ENCODE measurements around the gene PRKAG2.

DNA sequence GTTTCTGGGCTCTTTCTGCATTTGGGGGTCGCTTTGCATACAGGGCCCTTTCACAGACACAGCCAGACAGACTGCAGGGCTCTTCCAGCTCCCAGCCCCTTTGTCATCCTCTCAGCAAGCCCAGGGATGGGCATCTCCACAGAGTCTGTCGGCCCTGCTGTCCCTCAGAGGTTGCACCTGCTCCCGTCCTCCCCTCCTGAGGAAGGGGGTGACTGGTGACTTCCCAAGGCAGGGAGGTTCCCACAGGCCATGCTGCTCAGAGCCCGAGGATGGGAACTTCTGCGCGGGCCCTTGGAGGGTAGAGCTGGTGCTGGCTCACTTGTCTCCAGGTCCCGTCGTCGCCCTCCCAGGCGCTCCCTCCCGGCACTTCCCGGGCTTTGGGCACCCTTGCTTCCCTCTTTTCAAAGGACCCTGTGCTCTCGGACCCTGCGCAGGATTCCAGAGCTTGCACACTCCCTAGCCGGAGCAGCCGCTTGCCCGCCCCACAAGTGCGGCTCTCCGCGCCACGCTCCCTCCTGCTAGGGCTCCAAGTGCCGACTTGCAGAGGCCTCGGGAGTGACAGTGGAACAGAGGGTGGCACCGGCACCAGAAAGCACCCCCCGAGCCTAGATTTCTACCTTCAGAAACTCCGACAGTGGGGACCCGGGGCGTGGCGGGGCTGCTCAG is 152.5 kb downstream of the PRKAG2 start:
- TF ChIP-seq, protein P1, sequence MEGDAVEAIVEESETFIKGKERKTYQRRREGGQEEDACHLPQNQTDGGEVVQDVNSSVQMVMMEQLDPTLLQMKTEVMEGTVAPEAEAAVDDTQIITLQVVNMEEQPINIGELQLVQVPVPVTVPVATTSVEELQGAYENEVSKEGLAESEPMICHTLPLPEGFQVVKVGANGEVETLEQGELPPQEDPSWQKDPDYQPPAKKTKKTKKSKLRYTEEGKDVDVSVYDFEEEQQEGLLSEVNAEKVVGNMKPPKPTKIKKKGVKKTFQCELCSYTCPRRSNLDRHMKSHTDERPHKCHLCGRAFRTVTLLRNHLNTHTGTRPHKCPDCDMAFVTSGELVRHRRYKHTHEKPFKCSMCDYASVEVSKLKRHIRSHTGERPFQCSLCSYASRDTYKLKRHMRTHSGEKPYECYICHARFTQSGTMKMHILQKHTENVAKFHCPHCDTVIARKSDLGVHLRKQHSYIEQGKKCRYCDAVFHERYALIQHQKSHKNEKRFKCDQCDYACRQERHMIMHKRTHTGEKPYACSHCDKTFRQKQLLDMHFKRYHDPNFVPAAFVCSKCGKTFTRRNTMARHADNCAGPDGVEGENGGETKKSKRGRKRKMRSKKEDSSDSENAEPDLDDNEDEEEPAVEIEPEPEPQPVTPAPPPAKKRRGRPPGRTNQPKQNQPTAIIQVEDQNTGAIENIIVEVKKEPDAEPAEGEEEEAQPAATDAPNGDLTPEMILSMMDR (IDR thresholded peaks at IDR 0.05; ENCODE audit: insufficient read depth, low read length, poor library complexity, severe bottlenecking): no peak
- TF ChIP-seq EZH2phosphoT487 (conservative IDR thresholded peaks at IDR 0.05; ENCODE audit: low read length): no peak
